DND-41 (cell line): Measurements from ENCODE around the gene SLC8A2.

Experiments used
- EZH2 ChIP-seq: IDR thresholded peaks from 3 replicates; pipeline ENCODE4 v1.6.1; 2012; ENCODE audit warnings: borderline replicate concordance, low read depth, mild to moderate bottlenecking, moderate library complexity, low read length, inconsistent platforms; ENCODE audit not compliant: severe bottlenecking
- TF ChIP-seq, protein P1 (sequence below): IDR thresholded peaks from 2 replicates; pipeline ENCODE4 v1.5.1; 2012; ENCODE audit warnings: borderline replicate concordance, low read length, moderate library complexity, mild to moderate bottlenecking; ENCODE audit not compliant: poor library complexity, severe bottlenecking; ENCODE audit errors: extremely low read depth

DNA sequence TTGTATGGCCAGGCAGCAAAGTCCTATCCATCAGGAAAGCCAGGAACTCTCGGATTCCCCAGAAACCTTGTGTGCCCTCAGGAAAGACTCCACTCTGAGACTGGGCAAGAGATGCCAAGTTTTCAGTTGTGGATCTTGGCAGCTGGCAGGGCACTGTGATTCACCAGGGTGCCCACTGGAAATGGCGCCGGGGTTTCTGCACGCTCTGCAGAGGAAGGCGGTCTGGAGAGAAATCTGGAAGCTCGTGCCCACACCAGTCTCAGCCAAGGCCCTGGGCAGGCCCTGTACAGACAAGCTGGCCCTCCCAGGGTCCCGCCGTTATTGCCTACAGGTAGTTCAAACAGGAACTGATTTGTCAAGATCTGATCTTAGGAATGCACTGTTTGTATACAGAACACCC is 38.3 kb upstream of the SLC8A2 start:
- TF ChIP-seq, protein P1, sequence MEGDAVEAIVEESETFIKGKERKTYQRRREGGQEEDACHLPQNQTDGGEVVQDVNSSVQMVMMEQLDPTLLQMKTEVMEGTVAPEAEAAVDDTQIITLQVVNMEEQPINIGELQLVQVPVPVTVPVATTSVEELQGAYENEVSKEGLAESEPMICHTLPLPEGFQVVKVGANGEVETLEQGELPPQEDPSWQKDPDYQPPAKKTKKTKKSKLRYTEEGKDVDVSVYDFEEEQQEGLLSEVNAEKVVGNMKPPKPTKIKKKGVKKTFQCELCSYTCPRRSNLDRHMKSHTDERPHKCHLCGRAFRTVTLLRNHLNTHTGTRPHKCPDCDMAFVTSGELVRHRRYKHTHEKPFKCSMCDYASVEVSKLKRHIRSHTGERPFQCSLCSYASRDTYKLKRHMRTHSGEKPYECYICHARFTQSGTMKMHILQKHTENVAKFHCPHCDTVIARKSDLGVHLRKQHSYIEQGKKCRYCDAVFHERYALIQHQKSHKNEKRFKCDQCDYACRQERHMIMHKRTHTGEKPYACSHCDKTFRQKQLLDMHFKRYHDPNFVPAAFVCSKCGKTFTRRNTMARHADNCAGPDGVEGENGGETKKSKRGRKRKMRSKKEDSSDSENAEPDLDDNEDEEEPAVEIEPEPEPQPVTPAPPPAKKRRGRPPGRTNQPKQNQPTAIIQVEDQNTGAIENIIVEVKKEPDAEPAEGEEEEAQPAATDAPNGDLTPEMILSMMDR, result no peak
- no peak for TF ChIP-seq EZH2
